Measurements from ENCODE around the gene ODAPH.

DNA sequence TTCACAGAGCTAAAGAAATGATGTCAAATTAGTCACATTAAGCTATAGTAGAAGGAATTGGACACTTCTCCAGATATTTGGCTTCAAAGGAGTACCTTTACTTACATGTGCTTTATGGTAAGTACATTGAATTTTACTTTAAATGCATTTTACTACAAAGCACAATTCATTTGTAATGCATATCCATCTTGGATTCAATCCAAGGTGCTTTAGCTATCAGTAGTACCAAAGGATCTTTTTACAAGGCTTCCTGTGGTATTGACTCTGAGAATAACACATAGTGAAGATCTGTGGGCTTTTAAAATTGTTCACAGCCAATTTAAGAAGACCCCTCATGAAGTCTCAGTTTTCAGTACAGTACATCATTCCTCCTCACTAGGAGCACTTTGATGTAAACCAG is 28.4 kb upstream of the ODAPH start:
- TF ChIP-seq, protein P1, sequence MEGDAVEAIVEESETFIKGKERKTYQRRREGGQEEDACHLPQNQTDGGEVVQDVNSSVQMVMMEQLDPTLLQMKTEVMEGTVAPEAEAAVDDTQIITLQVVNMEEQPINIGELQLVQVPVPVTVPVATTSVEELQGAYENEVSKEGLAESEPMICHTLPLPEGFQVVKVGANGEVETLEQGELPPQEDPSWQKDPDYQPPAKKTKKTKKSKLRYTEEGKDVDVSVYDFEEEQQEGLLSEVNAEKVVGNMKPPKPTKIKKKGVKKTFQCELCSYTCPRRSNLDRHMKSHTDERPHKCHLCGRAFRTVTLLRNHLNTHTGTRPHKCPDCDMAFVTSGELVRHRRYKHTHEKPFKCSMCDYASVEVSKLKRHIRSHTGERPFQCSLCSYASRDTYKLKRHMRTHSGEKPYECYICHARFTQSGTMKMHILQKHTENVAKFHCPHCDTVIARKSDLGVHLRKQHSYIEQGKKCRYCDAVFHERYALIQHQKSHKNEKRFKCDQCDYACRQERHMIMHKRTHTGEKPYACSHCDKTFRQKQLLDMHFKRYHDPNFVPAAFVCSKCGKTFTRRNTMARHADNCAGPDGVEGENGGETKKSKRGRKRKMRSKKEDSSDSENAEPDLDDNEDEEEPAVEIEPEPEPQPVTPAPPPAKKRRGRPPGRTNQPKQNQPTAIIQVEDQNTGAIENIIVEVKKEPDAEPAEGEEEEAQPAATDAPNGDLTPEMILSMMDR (conservative IDR thresholded peaks at IDR 0.05), result no peak
- TF ChIP-seq ZFX (IDR thresholded peaks at IDR 0.05), result no peak
